Endometrial microvascular endothelial cells (primary cell): ENCODE results near the gene LPCAT2. TPM values are rescaled to one million over a fixed set of nuclear protein-coding genes. Genes with fewer than 3 reads are reported as not detected.

Experiments used
- in situ Hi-C: cut with HindIII; loops from 2 replicates; pipeline ENCODE4 v1.10.0; 2017; ENCODE audit warnings: low sequenced_read_pairs, low pct_unique_long_range_greater_than_20kb; ENCODE audit errors: inconsistent ontology term
- total RNA-seq: library from RNA; depleted of rRNA; stranded (reverse); fragments of >200 nt; gene quantifications from one replicate; pipeline ENCODE4 v1.2.3, GENCODE V29; 2015; ENCODE audit errors: inconsistent ontology term

LPCAT2 gene
- total RNA-seq, 1 donor from 2014 or later: 37.6 TPM

- in situ Hi-C loops: no loop called here
These were observed 29.3 kb upstream of the LPCAT2 start for GRCh38 chr16:55479430-55480140.

- in situ Hi-C loops: no loop called here
These were observed 28.6 kb upstream of the LPCAT2 start for GRCh38 chr16:55480228-55480655.

GRCh38 chr16:55481023-55481422 lies 27.8 kb upstream of the LPCAT2 start:
- in situ Hi-C loops: no loop called here

DNA sequence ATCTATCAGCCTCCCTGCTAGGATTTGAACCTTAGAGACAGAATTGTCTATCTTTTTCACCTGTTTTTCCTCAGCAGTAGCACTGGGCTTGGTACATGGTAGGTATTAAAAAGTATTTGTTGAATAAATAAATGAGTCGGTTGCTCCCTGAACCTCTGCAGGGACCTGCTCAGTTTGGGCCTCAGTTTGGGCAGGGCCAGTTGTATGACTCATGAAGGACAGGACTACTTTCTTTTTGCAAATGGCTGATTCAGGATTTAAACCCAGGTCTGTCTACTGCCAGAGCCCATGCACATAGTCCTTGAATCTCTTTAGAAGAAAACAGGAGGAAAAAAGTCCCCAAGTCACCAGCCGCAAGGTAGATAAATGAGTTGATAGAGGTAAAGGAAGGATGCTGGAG lies 26.8 kb upstream of the LPCAT2 start:
- in situ Hi-C loops: no loop called here

DNA sequence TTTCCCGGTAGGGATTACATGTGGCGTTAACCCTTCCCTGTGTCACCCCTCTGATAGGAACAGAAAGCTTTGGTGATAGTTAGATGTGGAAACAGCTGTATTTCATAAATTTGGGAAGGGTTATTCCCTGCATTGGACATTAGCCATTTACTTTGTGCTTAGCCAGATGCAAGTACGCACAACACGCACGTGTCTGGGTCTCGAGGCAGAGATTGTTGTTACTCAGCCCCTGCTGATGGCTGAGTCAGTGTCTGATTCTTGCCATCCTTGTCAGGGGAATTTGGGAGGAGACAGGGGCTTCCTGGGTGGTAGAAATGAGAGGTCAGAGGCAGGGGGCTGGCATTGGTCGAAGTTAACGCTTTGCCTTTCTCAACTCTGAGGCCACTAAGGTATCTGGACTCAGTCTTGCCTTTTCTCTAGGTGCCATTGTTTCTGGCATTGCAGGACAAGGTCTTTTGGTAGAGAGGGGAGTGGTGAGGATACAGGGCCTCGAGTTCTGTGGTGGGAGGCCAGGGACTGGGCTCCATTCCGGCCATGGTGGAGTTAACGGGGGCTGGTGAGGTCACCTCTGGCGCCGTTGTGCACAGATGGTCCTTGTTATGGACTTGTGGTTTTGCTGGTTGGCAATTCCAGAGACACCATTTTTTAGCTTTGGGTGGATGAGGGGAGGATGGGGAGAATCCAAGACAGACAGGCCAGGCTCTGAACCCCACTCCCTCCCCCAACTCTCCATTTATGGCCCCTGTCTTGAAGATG lies 21.6 kb upstream of the LPCAT2 start:
- in situ Hi-C loops: no loop called here

- in situ Hi-C loops: no loop called here
These were observed 20.6 kb upstream of the LPCAT2 start for GRCh38 chr16:55488306-55488705.

- in situ Hi-C loops: no loop called here
These were observed 19.5 kb upstream of the LPCAT2 start for GRCh38 chr16:55489119-55489955.

GRCh38 chr16:55489956-55490265 lies 19.0 kb upstream of the LPCAT2 start:
- in situ Hi-C loops: no loop called here

DNA sequence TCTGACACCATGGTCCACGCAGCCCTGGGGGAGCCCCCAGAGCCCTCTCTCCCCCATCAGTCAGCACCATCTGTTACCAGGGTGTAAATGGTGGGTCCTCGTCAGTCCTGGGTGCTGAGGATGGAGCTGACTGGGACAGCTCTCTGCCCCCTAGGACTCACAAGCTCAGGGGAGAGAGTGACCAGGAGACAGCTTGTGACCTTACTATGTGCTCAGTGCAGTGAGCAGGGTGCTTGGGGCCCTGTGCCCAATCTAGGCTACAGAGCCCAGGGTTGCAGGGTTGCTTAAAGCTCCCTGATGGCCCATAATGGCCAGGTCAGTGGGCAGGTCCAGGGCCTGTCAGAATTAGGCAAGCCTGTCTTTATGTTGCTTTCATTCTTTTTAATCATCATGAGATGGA lies 18.6 kb upstream of the LPCAT2 start:
- in situ Hi-C loops: no loop called here

DNA sequence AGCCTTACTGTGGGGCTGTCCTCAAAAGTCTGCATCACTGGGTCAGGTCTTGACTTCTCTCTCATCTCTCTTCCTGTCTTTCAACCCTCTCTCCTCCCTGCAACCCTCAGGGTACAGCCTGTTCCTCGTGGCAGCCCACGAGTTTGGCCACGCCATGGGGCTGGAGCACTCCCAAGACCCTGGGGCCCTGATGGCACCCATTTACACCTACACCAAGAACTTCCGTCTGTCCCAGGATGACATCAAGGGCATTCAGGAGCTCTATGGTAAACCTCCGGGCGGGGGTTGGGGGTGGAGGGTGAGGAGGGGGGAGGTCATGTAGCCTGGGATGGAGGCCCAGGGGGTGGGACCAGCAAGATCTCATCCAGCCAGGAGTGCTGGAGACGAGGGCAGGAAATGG lies 17.2 kb upstream of the LPCAT2 start:
- in situ Hi-C loops: no loop called here

DNA sequence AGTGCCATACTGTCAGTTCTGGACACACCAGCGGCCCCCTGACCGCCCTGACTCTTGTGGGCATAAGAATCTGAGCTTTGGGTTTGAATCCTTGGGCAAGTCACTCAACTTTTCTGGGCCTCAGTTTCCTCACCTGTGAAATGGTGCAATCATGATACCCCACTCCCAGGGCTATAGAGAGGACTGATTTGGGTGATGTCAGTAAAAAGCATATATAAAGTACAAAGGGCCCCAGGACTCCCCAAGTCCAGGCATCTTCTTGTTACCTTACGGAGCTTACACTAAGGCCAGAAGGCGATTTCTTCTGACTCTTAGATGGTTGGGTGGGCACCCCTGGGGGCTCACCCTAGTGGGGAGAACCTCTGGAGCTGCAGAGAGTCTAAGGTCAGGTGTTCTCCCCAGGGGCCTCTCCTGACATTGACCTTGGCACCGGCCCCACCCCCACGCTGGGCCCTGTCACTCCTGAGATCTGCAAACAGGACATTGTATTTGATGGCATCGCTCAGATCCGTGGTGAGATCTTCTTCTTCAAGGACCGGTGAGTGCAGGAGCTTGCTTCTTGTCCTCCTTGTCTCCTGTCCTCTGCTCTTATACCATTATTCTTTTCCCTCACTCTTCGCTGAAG lies 16.0 kb upstream of the LPCAT2 start:
- in situ Hi-C loops: no loop called here

DNA sequence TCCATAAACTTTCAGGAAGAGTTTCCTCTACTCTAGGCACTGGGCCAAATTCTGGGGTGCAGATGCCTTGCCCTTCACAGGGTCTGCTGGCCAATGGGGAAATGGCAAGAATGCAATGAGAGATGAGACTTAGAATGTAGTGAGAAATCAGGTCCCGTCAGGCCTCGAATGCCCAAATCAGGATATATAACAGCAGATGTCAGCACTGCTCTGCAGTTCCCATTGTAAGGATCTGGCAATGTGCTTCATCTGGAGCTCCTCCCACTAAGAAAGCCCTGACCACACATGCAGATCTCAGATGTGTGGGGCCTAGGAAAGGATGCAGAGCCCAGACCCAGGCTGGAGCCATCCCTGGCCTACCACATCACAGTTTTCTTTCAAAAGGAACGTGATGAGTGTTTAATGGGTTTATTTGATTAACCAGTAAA lies 13.9 kb upstream of the LPCAT2 start:
- in situ Hi-C loops: no loop called here

DNA sequence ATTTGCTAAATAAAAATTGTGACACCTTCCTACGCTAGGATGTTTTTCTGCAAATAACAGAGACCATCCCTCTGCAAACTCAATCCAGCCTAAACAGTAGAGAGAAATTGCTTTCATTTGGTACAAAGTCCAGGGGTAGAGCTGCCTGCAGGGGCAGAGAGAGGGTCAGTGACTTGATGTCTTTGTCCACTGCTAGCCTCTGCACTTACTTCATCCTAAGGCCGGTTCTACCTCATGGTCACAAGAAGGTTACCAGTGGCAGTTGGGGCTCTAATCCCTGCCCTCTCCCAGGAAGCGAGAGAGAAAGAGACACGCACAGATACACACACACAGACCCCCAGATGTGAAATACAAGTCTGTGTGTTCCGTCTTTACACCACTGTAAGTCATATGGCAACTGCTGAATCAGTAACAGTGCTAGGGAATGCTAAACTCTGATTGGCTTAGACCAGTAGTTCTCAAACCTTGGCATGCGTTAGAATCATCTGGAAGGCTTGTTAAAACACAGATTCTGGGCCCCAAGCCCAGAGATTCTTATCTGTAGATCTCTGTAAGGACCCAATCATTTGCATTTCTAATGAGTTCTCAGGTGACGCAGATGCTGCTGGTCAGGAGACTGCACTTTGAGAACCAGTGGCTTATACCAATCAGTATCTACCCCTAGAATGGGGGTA lies 13.1 kb upstream of the LPCAT2 start:
- in situ Hi-C loops: no loop called here

- in situ Hi-C loops: no loop called here
These were observed 12.2 kb upstream of the LPCAT2 start for GRCh38 chr16:55496509-55497145.

DNA sequence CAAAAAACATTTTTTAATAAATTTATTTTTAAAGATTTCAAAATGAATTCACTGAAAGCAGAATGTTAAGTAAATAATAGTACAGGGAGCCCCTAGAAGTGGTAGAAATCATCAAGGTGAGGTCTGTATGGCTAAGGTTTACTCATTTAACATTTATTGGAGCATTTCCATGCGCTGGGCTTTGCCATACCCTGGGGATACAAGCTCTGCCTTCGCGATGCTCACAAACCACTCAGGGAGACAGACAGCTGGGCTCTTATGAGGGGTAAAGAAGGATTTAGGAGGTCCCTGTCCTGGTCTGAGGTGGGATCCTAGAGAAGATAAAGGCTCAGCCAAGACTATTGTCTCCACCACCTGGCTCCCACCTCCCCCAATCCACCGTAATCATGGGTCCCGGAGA lies 11.3 kb upstream of the LPCAT2 start:
- in situ Hi-C loops: no loop called here

- in situ Hi-C loops: no loop called here
These were observed 10.8 kb upstream of the LPCAT2 start for GRCh38 chr16:55498101-55498500.

DNA sequence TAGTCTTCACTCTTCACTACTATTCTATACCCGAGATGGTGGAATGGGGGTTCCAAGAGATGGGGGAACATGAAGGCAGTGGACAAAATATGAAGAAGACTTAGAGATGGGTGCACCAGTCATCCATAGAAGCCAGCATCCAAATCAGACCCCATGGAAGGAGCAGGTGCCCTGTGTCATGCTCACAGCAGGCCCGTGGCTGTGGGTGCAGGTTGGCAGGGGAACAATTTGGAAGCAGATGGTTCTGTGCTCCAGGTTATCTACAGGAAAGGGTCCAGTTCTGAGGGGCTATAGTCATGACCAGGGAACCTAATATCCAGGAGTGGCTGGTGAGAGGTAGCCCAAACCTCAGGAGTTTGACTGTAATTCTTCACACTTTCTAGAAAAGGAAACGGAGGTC lies 9.6 kb upstream of the LPCAT2 start:
- in situ Hi-C loops: no loop called here

GRCh38 chr16:55499951-55500529 lies 8.8 kb upstream of the LPCAT2 start:
- in situ Hi-C loops: no loop called here
